Adrenal gland (tissue), 12 donors: ENCODE results near the gene FGF9. TPM values are rescaled to one million over a fixed set of nuclear protein-coding genes. Genes with fewer than 3 reads are reported as not detected.

Experiments
- DNase-seq, 7 donors: peaks; one replicate each; pipeline ENCODE4 v3.0.0-alpha.2; 2019 to 2020
- H3K27ac ChIP-seq, 5 donors: fragments of 200-600 bp; sonication (generic) in 4 of 5; 1 replicate in 3 of 5; 2 replicates in 2 of 5; pipeline versions ENCODE4 v1.5.1 to v1.8.0; 2016 to 2020; ENCODE audit warnings: mild to moderate bottlenecking in 1 of 5
- H3K27me3 ChIP-seq: fragments of 200-600 bp; 2 replicates; pipeline ENCODE4 v1.8.0; 2021
- H3K36me3 ChIP-seq, 2 donors: fragments of 200-600 bp; replicated peaks in 1 of 2; 1 replicate in 1 of 2; 2 replicates in 1 of 2; pipeline versions ENCODE4 v1.5.1 to v1.8.0; 2018 to 2022
- H3K4me1 ChIP-seq, 2 donors: fragments of 200-600 bp; replicated peaks in 1 of 2; 1 replicate in 1 of 2; 2 replicates in 1 of 2; pipeline versions ENCODE4 v1.5.1 to v1.8.0; 2018 to 2021
- H3K4me3 ChIP-seq, 4 donors: fragments of 200-600 bp; sonication (generic) in 3 of 4; one replicate each; pipeline ENCODE4 v1.5.1; 2016 to 2018
- H3K9me3 ChIP-seq, 3 donors: fragments of 200-600 bp; sonication (generic) in 1 of 3; replicated peaks in 1 of 3; 1 replicate in 2 of 3; 2 replicates in 1 of 3; pipeline versions ENCODE4 v1.5.1 to v1.8.0; 2016 to 2021
- POLR2A ChIP-seq, 2 donors: fragments of 450-650 bp; IDR thresholded peaks; one replicate each; pipeline ENCODE4 v1.6.1; 2017; ENCODE audit warnings: antibody characterized with exemption in 2 of 2, mild to moderate bottlenecking in 2 of 2, moderate library complexity in 1 of 2
- WGBS, 4 donors: extraction: QIAGEN DNeasy Blood & Tissue Kit in 2 of 4; methylation state at CpG; one replicate each; pipeline versions ENCODE4 v1.1.5 to v1.1.7; 2013 to 2017; 5-methylcytosine and 5-hydroxymethylcytosine counted together
- intact Hi-C, 2 donors: fragments of 100-400 bp; cut with DNase I; formaldehyde crosslinking; loops; one replicate each; pipeline versions ENCODE4 v1.14.1 to v1.15.0; 2022 to 2023
- polyA plus RNA-seq, 3 donors: library from polyadenylated mRNA; stranded (reverse); fragments of 200-250 nt in 2 of 3; fragments of 350-450 nt in 1 of 3; fragmentation: Illumina TruSeq in 1 of 3; extraction: RNeasy Lipid Tissue Mini Kit (QIAGEN cat#74804) in 1 of 3; gene quantifications; one replicate each; pipeline ENCODE4 v1.2.3, GENCODE V29; 2013 to 2014
- total RNA-seq, 9 donors: library from RNA; depleted of rRNA in 4 of 9; stranded (reverse); fragments of >200 nt in 4 of 9; fragments of 120-200 nt in 1 of 9; fragmentation: NEBNext Ultra II Directional in 1 of 9; extraction: Animal tissue kit (Norgen Biotek cat#: 25700) in 1 of 9; gene quantifications; one replicate each; pipeline versions ENCODE4 v1.1.0 to v1.2.4, GENCODE V29; 2013 to 2023
- donor health status: healthy with polysubstance abuse.
- donor health status: Bipolar disorder and iron deficiency.
- donor health status: DM: yes; HTN: yes; CAD: no.
- donor health status: DM: no; HTN: no; CAD: no.
- donor health status: DM: no; HTN: no; CAD: no.
- donor health status: DM: yes; HTN: yes; CAD: no.

The FGF9 gene
- total and polyA plus RNA-seq, 12 donors = 1.4 to 20.3 (median 4.2) TPM

DNA sequence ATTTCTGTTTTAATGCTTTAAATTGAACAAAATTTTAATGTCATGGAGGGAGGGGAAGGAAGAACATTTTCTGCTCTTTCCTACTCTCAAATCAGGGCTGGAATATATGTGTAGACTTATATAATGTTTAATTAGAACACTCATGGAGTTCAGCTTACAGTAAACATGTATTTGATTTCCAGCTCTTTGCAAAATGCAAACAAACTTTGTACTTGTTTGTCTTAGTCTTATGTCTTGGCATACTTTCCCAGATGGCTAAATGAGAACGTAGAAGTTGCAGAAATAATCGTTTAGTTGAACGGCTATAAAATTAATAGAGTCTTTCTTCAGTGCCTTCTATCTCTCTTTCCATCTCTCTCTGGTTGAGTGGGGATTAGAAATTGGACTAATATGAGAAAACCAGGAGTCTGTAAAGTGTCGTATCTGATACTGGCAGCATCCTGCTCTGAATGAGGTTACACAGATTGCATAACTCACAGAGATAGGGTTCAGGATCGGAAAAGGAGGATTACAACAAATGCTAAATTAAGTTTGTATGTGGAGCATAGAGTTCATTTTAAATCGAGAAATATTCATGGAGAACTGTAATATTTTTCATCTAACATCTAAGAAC is 82.3 kb downstream of the FGF9 start:
- no peak for DNase-seq
- TF ChIP-seq POLR2A (IDR thresholded peaks at IDR 0.05) = no peak
- no peaks in the 10 kb centered on the region for H3K9me3 ChIP-seq
- intact Hi-C loops = no loop called here
- H3K27ac ChIP-seq = no peak overlapping the region
- H3K36me3 ChIP-seq = no peaks in the 10 kb centered on the region
- H3K4me3 ChIP-seq = no peak overlapping the region
- WGBS, 4 donors = 64 to 77% (median 72%) methylated on average over 6 of the region's 6 CpGs
- no peaks in the 10 kb centered on the region for H3K27me3 ChIP-seq
- no peaks in the 10 kb centered on the region for H3K4me1 ChIP-seq

Other genes starting within 250 kb of the FGF9 start
- gene ZDHHC20, start 211.8 kb upstream of the FGF9 start, total RNA-seq = 10 to 100 TPM; 36.3 to 93.0 (median 51.6) TPM
- gene ZDHHC20, start 211.8 kb upstream of the FGF9 start, polyA plus RNA-seq = 10 to 100 TPM in 1 of 3 donors, 1 to 10 TPM in 2; 7.0 to 38.0 (median 7.5) TPM
- 100 to 1,000 TPM in 2 of 9 donors, 10 to 100 TPM in 7; 39.7 to 157 (median 56.4) TPM for gene MICU2, start 66.9 kb upstream of the FGF9 start, total RNA-seq
- 100 to 1,000 TPM in 1 of 3 donors, 10 to 100 TPM in 2; 42.7 to 112 (median 62.9) TPM for gene MICU2, start 66.9 kb upstream of the FGF9 start, polyA plus RNA-seq